Measurements from ENCODE around the gene TMEM198. TPM values are rescaled to one million over a fixed set of nuclear protein-coding genes. Genes with fewer than 3 reads are reported as not detected.
A peak's percentile ranks its signal among the peaks of the same experiment; 100 is the strongest.

Gene TMEM198
- total and polyA plus RNA-seq, 2 donors (not counting 1 experiment from before 2014, with no cell fraction given), result 0.39 to 1.1 TPM

DNA sequence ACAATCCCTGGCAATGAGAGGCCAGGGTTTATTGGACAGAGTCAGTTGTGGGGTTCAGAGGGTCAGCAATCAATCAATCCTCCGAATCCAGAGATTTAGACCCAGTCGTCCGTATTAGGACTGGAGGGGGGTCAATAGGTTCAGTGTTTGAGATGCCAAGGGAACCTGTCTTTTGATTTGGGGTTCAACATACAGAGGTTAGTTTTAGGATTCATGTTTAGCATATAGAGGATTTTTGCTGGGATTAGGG is 44.8 kb upstream of the TMEM198 start:
- Histone ChIP-seq H3K79me2 (ENCODE audit: control insufficient read depth, insufficient read depth, low read length) (peaks cover 19% of the 10 kb centered on the region), H3K4me2 (replicated peaks; ENCODE audit: low read depth, low read length, poor library complexity, severe bottlenecking) (peak overlapping the region; percentile 98), H3K27ac (ENCODE audit: low read length in 2 of 2) (peak overlapping the region in 1 of 2 donors; percentile 84), H3K9ac (ENCODE audit: low read length) (peak overlapping the region; percentile 92), H4K20me1 (ENCODE audit: control insufficient read depth, insufficient read depth, low read length, poor library complexity, severe bottlenecking) (no peaks in the 10 kb centered on the region), H2AFZ (ENCODE audit: insufficient read depth, low read depth, low read length, poor library complexity, severe bottlenecking) (peak overlapping the region; percentile 97), H3K27me3 (replicated peaks in 1 of 4; ENCODE audit: control extremely low read depth in 1 of 4, control insufficient read depth in 3 of 4, insufficient read depth in 4 of 4, low read length in 3 of 4) (peaks cover 0 to 41% (median 23%) of the 10 kb centered on the region in 4 experiments), H3K9me3 (ENCODE audit: control extremely low read depth in 1 of 3, control insufficient read depth in 2 of 3, insufficient read depth in 1 of 3, low read length in 2 of 3) (peaks cover 0 to 21% (median 0%) of the 10 kb centered on the region in 3 donors), H3K4me1 (ENCODE audit: control insufficient read depth in 2 of 2, insufficient read depth in 2 of 2, low read length in 2 of 2) (peaks cover 38% of the 10 kb centered on the region in 2 donors), H3K4me3 (ENCODE audit: control extremely low read depth in 1 of 5, extremely low read depth in 1 of 5, insufficient read depth in 1 of 5, low read depth in 2 of 5, low read length in 4 of 5) (peak overlapping the region; percentile 65 to 90 (median 79)), H3K36me3 (replicated peaks in 1 of 2; ENCODE audit: control extremely low read depth in 1 of 2, control insufficient read depth in 1 of 2, extremely low read depth in 1 of 2, insufficient read depth in 2 of 2, low read length in 1 of 2) (peaks cover 0 to 5% of the 10 kb centered on the region in 2 experiments)
- TF ChIP-seq EZH2 (IDR thresholded peaks at IDR 0.05; ENCODE audit: borderline replicate concordance, insufficient read depth, low read depth, low read length, poor library complexity, severe bottlenecking), result no peak
- TF ChIP-seq, protein P1, sequence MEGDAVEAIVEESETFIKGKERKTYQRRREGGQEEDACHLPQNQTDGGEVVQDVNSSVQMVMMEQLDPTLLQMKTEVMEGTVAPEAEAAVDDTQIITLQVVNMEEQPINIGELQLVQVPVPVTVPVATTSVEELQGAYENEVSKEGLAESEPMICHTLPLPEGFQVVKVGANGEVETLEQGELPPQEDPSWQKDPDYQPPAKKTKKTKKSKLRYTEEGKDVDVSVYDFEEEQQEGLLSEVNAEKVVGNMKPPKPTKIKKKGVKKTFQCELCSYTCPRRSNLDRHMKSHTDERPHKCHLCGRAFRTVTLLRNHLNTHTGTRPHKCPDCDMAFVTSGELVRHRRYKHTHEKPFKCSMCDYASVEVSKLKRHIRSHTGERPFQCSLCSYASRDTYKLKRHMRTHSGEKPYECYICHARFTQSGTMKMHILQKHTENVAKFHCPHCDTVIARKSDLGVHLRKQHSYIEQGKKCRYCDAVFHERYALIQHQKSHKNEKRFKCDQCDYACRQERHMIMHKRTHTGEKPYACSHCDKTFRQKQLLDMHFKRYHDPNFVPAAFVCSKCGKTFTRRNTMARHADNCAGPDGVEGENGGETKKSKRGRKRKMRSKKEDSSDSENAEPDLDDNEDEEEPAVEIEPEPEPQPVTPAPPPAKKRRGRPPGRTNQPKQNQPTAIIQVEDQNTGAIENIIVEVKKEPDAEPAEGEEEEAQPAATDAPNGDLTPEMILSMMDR (IDR thresholded peaks at IDR 0.05), result no peak
- H3K4me1 Mint-ChIP-seq, result peaks cover 32% of the 10 kb centered on the region
- intact Hi-C loops (cut with micrococcal nuclease), result loop anchor here (2.0 to 5.0 kb wide), 4 partner anchors 222 to 1227 kb away; partner anchors contain the start of genes AAMP, CNOT9, CNPPD1 and DNAJB2
- ChIA-PET POLR2A (interaction anchor here (2.8 kb wide), 1 partner anchor 111 kb away, joined by 10 read pairs; the partner anchor contains the start of gene DNPEP), CTCF (interaction anchor here (0.6 to 10.4 kb wide), 6 partner anchors 11 to 100 kb away, joined by 3 to 123 read pairs (median 4); no protein-coding TSS in a partner anchor)
- WGBS (ENCODE audit: insufficient coverage), result 0% methylated on average over 3 of the region's 3 CpGs
- H3K27ac Mint-ChIP-seq, result peak overlapping the region; percentile 87
- ATAC-seq (ENCODE audit: low read depth) (no peak), DNase-seq (no peak)
- H3K9me3 Mint-ChIP-seq (ENCODE audit: insufficient read depth), result no peaks in the 10 kb centered on the region
- H3K27me3 Mint-ChIP-seq, result peaks cover 29% of the 10 kb centered on the region
- H3K4me3 Mint-ChIP-seq, result peak overlapping the region; percentile 93

- Histone ChIP-seq H3K4me2 (replicated peaks; ENCODE audit: low read depth, low read length, poor library complexity, severe bottlenecking) (peak overlapping the region; percentile 98), H3K4me1 (ENCODE audit: control insufficient read depth in 2 of 2, insufficient read depth in 2 of 2, low read length in 2 of 2) (peaks cover 38% of the 10 kb centered on the region in 2 donors), H3K4me3 (ENCODE audit: control extremely low read depth in 1 of 5, extremely low read depth in 1 of 5, insufficient read depth in 1 of 5, low read depth in 2 of 5, low read length in 4 of 5) (peak overlapping the region in 2 of 5 experiments; percentile 72 to 87), H3K79me2 (ENCODE audit: control insufficient read depth, insufficient read depth, low read length) (peaks cover 19% of the 10 kb centered on the region), H2AFZ (ENCODE audit: insufficient read depth, low read depth, low read length, poor library complexity, severe bottlenecking) (peak overlapping the region; percentile 97), H3K9ac (ENCODE audit: low read length) (peak overlapping the region; percentile 92), H3K36me3 (replicated peaks in 1 of 2; ENCODE audit: control extremely low read depth in 1 of 2, control insufficient read depth in 1 of 2, extremely low read depth in 1 of 2, insufficient read depth in 2 of 2, low read length in 1 of 2) (peaks cover 0 to 10% of the 10 kb centered on the region in 2 experiments), H4K20me1 (ENCODE audit: control insufficient read depth, insufficient read depth, low read length, poor library complexity, severe bottlenecking) (no peaks in the 10 kb centered on the region), H3K9me3 (ENCODE audit: control extremely low read depth in 1 of 3, control insufficient read depth in 2 of 3, insufficient read depth in 1 of 3, low read length in 2 of 3) (peaks cover 0 to 21% (median 0%) of the 10 kb centered on the region in 3 donors), H3K27ac (ENCODE audit: low read length in 2 of 2) (no peak overlapping the region), H3K27me3 (replicated peaks in 1 of 4; ENCODE audit: control extremely low read depth in 1 of 4, control insufficient read depth in 3 of 4, insufficient read depth in 4 of 4, low read length in 3 of 4) (peaks cover 0 to 36% (median 21%) of the 10 kb centered on the region in 4 experiments)
- no peak for TF ChIP-seq EZH2 (IDR thresholded peaks at IDR 0.05; ENCODE audit: borderline replicate concordance, insufficient read depth, low read depth, low read length, poor library complexity, severe bottlenecking)
- TF ChIP-seq, protein P1 (IDR thresholded peaks at IDR 0.05), result no peak
- CTCF ChIA-PET, result interaction anchor here (0.6 to 10.4 kb wide), 5 partner anchors 14 to 143 kb away, joined by 3 to 123 read pairs (median 3); partner anchors contain the start of gene ASIC4
- POLR2A ChIA-PET, result interaction anchor here (0.6 kb wide), 1 partner anchor 503 kb away, joined by 6 read pairs; no protein-coding TSS in a partner anchor
- no peak for ATAC-seq (ENCODE audit: low read depth)
- Mint-ChIP-seq H3K4me1 (peaks cover 32% of the 10 kb centered on the region), H3K4me3 (peak overlapping the region; percentile 93), H3K9me3 (ENCODE audit: insufficient read depth) (no peaks in the 10 kb centered on the region), H3K27me3 (peaks cover 27% of the 10 kb centered on the region), H3K27ac (no peak overlapping the region)
- intact Hi-C loops (cut with micrococcal nuclease), result loop anchor here (2.0 to 5.0 kb wide), 4 partner anchors 222 to 1227 kb away; partner anchors contain the start of genes AAMP, CNOT9, CNPPD1 and DNAJB2
- no peak for DNase-seq
- whole genome bisulfite sequencing (ENCODE audit: insufficient coverage), result 88% methylated on average over 1 of the region's 1 CpG
Measured at GRCh38 chr2:219499555-219499954, 44.3 kb upstream of the TMEM198 start.

Data from B cell (primary cell).